ENCODE measurements around the gene ADCY6.

- no peak for TF ChIP-seq EZH2 (IDR thresholded peaks at IDR 0.05; ENCODE audit: insufficient read depth, low read length)
- TF ChIP-seq, protein P1, sequence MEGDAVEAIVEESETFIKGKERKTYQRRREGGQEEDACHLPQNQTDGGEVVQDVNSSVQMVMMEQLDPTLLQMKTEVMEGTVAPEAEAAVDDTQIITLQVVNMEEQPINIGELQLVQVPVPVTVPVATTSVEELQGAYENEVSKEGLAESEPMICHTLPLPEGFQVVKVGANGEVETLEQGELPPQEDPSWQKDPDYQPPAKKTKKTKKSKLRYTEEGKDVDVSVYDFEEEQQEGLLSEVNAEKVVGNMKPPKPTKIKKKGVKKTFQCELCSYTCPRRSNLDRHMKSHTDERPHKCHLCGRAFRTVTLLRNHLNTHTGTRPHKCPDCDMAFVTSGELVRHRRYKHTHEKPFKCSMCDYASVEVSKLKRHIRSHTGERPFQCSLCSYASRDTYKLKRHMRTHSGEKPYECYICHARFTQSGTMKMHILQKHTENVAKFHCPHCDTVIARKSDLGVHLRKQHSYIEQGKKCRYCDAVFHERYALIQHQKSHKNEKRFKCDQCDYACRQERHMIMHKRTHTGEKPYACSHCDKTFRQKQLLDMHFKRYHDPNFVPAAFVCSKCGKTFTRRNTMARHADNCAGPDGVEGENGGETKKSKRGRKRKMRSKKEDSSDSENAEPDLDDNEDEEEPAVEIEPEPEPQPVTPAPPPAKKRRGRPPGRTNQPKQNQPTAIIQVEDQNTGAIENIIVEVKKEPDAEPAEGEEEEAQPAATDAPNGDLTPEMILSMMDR (IDR thresholded peaks at IDR 0.05; ENCODE audit: insufficient read depth, low read depth, low read length), result no peak
These were observed 24.8 kb upstream of the ADCY6 start for GRCh38 chr12:48813465-48814261.
